Measurements from ENCODE around the gene KCNJ6. TPM values are rescaled to one million over a fixed set of nuclear protein-coding genes. Genes with fewer than 3 reads are reported as not detected.

KCNJ6 gene
- total RNA-seq, 2 experiments from 2014 or later: not detected

DNA sequence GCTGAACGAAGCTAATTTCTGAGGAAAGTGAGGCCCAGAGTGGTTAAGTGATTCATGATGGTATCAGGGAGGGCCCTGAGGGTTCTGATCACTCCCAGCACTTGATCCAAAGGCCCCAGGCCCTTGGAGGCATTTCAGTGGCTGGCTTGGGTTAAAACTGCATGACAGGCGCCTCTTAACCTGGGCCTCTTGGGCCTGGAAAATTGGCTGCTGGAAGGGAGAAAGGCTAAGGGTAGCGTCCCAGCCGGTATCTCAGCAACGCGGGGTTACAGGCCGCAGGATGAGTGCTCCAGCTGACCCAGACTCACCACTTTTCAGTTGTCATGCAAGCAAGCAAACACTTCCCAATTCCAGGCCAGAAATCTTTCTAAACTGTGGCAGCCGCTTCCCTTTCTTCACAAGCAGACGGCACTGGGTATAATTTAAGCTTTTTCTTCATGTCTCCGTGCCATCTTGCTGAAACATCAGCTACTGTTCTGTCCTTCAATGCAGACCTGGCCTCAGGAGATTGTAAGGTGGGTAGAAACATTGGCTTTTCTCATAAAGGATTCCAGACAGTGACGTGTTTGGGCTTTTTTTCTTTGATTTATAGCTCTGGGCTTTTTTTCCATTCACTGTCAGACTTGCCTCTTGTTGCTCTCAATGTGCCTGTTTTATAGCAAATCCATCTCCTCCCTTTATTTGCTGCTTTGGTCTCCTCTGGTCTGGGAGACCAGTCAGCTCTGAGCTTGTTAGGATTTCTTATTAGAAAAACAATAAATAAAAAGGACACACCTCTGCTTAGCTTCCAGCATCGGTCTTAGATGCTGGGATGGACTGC lies 229.1 kb downstream of the KCNJ6 start:
- Mint-ChIP-seq H3K27me3 (peaks cover 2% of the 10 kb centered on the region), H3K36me3 (no peaks in the 10 kb centered on the region), H3K27ac (no peak overlapping the region), H3K9me3 (no peaks in the 10 kb centered on the region), H3K4me3 (no peak overlapping the region), H3K4me1 (ENCODE audit: low read depth) (no peaks in the 10 kb centered on the region)
- ChIA-PET POLR2A (no interaction called here), CTCF (interaction anchor here (0.7 to 1.1 kb wide), 3 partner anchors 13 to 15 kb away, joined by 3 read pairs; no protein-coding TSS in a partner anchor)
- intact Hi-C loops (cut with micrococcal nuclease): no loop called here
- no peak for DNase-seq

- H3K27ac Mint-ChIP-seq: no peak overlapping the region
- H3K4me3 Mint-ChIP-seq: no peak overlapping the region
- no peaks in the 10 kb centered on the region for H3K36me3 Mint-ChIP-seq
- intact Hi-C loops (cut with micrococcal nuclease): no loop called here
- peaks cover 4% of the 10 kb centered on the region for H3K27me3 Mint-ChIP-seq
- ChIA-PET POLR2A (no interaction called here), CTCF (no interaction called here)
- H3K4me1 Mint-ChIP-seq (ENCODE audit: low read depth): no peaks in the 10 kb centered on the region
- DNase-seq: no peak
- H3K9me3 Mint-ChIP-seq: no peaks in the 10 kb centered on the region
These were observed 231.7 kb downstream of the KCNJ6 start for GRCh38 chr21:37684547-37684946.

DNA sequence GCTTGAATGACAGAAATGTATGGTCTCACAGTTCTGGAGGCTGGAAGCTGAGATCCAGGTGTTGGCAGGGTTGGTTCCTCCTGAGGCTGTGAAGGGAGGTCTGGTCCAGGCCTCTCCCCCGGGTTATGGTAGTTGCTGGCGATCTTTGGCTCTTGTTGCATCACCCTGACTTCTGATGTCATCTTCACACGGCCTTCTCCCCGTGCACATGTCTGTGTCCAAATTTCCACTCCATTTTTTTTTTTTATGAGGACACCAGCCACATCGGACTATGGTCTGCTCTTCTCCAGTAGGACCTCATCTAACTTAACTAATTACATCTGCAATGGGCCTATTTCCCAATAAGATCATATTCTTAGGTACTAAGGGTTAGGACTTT lies 232.2 kb downstream of the KCNJ6 start:
- ChIA-PET POLR2A (no interaction called here), CTCF (no interaction called here)
- DNase-seq: no peak
- H3K4me3 Mint-ChIP-seq: no peak overlapping the region
- no peaks in the 10 kb centered on the region for H3K4me1 Mint-ChIP-seq (ENCODE audit: low read depth)
- no peaks in the 10 kb centered on the region for H3K9me3 Mint-ChIP-seq
- H3K36me3 Mint-ChIP-seq: no peaks in the 10 kb centered on the region
- peaks cover 4% of the 10 kb centered on the region for H3K27me3 Mint-ChIP-seq
- H3K27ac Mint-ChIP-seq: no peak overlapping the region
- intact Hi-C loops (cut with micrococcal nuclease): no loop called here

- intact Hi-C loops (cut with micrococcal nuclease): no loop called here
- POLR2A ChIA-PET: no interaction called here
- Mint-ChIP-seq H3K27ac (no peak overlapping the region), H3K9me3 (no peaks in the 10 kb centered on the region), H3K4me1 (ENCODE audit: low read depth) (no peaks in the 10 kb centered on the region), H3K27me3 (peaks cover 4% of the 10 kb centered on the region), H3K4me3 (no peak overlapping the region), H3K36me3 (no peaks in the 10 kb centered on the region)
- CTCF ChIA-PET: interaction anchor here (1.0 kb wide), 1 partner anchor 9 kb away, joined by 3 read pairs; no protein-coding TSS in a partner anchor
- no peak for DNase-seq
These were observed 232.7 kb downstream of the KCNJ6 start for GRCh38 chr21:37683396-37684114.

- Mint-ChIP-seq H3K9me3 (no peaks in the 10 kb centered on the region), H3K36me3 (no peaks in the 10 kb centered on the region), H3K27me3 (peaks cover 7% of the 10 kb centered on the region), H3K4me1 (ENCODE audit: low read depth) (no peaks in the 10 kb centered on the region), H3K27ac (no peak overlapping the region), H3K4me3 (no peak overlapping the region)
- ChIA-PET POLR2A (no interaction called here), CTCF (interaction anchor here (1.0 kb wide), 1 partner anchor 9 kb away, joined by 3 read pairs; no protein-coding TSS in a partner anchor)
- DNase-seq: no peak
- intact Hi-C loops (cut with micrococcal nuclease): no loop called here
These were observed 233.3 kb downstream of the KCNJ6 start for GRCh38 chr21:37682966-37683365.

- Mint-ChIP-seq H3K4me3 (no peak overlapping the region), H3K27me3 (peaks cover 25% of the 10 kb centered on the region), H3K27ac (no peak overlapping the region), H3K36me3 (no peaks in the 10 kb centered on the region), H3K9me3 (no peaks in the 10 kb centered on the region), H3K4me1 (ENCODE audit: low read depth) (no peaks in the 10 kb centered on the region)
- ChIA-PET CTCF (interaction anchor here (1.0 to 1.2 kb wide), 2 partner anchors 9 to 35 kb away, joined by 3 to 4 read pairs; no protein-coding TSS in a partner anchor), POLR2A (no interaction called here)
- intact Hi-C loops (cut with micrococcal nuclease): loop anchor here (10.0 kb wide), 1 partner anchor 678 kb away; no protein-coding TSS in a partner anchor
- DNase-seq: no peak
These were observed 239.3 kb downstream of the KCNJ6 start for GRCh38 chr21:37677006-37677405.

- H3K4me3 Mint-ChIP-seq: no peak overlapping the region
- H3K27ac Mint-ChIP-seq: no peak overlapping the region
- peaks cover 24% of the 10 kb centered on the region for H3K27me3 Mint-ChIP-seq
- H3K36me3 Mint-ChIP-seq: no peaks in the 10 kb centered on the region
- ChIA-PET POLR2A (no interaction called here), CTCF (interaction anchor here (1.0 to 3.1 kb wide), 10 partner anchors 8 to 449 kb away, joined by 3 to 9 read pairs (median 4); no protein-coding TSS in a partner anchor)
- no peaks in the 10 kb centered on the region for H3K4me1 Mint-ChIP-seq (ENCODE audit: low read depth)
- no peaks in the 10 kb centered on the region for H3K9me3 Mint-ChIP-seq
- intact Hi-C loops (cut with micrococcal nuclease): loop anchor here (10.0 kb wide), 1 partner anchor 679 kb away; no protein-coding TSS in a partner anchor
- peak; percentile 66 for DNase-seq
These were observed 241.0 kb downstream of the KCNJ6 start for GRCh38 chr21:37675202-37675801.

GRCh38 chr21:37673801-37674575 lies 242.3 kb downstream of the KCNJ6 start:
- no peak overlapping the region for H3K27ac Mint-ChIP-seq
- CTCF ChIA-PET: interaction anchor here (0.7 to 3.1 kb wide), 14 partner anchors 9 to 678 kb away, joined by 3 to 9 read pairs (median 3); no protein-coding TSS in a partner anchor
- POLR2A ChIA-PET: no interaction called here
- H3K36me3 Mint-ChIP-seq: no peaks in the 10 kb centered on the region
- no peak overlapping the region for H3K4me3 Mint-ChIP-seq
- peaks cover 24% of the 10 kb centered on the region for H3K27me3 Mint-ChIP-seq
- H3K9me3 Mint-ChIP-seq: no peaks in the 10 kb centered on the region
- intact Hi-C loops (cut with micrococcal nuclease): loop anchor here (10.0 kb wide), 1 partner anchor 681 kb away; no protein-coding TSS in a partner anchor
- no peak for DNase-seq
- H3K4me1 Mint-ChIP-seq (ENCODE audit: low read depth): no peaks in the 10 kb centered on the region

- peaks cover 19% of the 10 kb centered on the region for H3K27me3 Mint-ChIP-seq
- H3K9me3 Mint-ChIP-seq: no peaks in the 10 kb centered on the region
- no peak overlapping the region for H3K4me3 Mint-ChIP-seq
- POLR2A ChIA-PET: no interaction called here
- H3K36me3 Mint-ChIP-seq: no peaks in the 10 kb centered on the region
- CTCF ChIA-PET: interaction anchor here (0.9 kb wide), 2 partner anchors 23 to 29 kb away, joined by 3 to 4 read pairs; no protein-coding TSS in a partner anchor
- no peaks in the 10 kb centered on the region for H3K4me1 Mint-ChIP-seq (ENCODE audit: low read depth)
- intact Hi-C loops (cut with micrococcal nuclease): loop anchor here (10.0 kb wide), 1 partner anchor 683 kb away; no protein-coding TSS in a partner anchor
- H3K27ac Mint-ChIP-seq: no peak overlapping the region
- DNase-seq: no peak
These were observed 244.9 kb downstream of the KCNJ6 start for GRCh38 chr21:37671381-37671780.

GRCh38 chr21:37670883-37671282 lies 245.4 kb downstream of the KCNJ6 start:
- H3K4me3 Mint-ChIP-seq: no peak overlapping the region
- POLR2A ChIA-PET: no interaction called here
- intact Hi-C loops (cut with micrococcal nuclease): loop anchor here (10.0 kb wide), 1 partner anchor 684 kb away; no protein-coding TSS in a partner anchor
- CTCF ChIA-PET: interaction anchor here (0.9 kb wide), 2 partner anchors 22 to 28 kb away, joined by 3 to 4 read pairs; no protein-coding TSS in a partner anchor
- peaks cover 19% of the 10 kb centered on the region for H3K27me3 Mint-ChIP-seq
- no peaks in the 10 kb centered on the region for H3K36me3 Mint-ChIP-seq
- H3K9me3 Mint-ChIP-seq: no peaks in the 10 kb centered on the region
- no peak for DNase-seq
- no peaks in the 10 kb centered on the region for H3K4me1 Mint-ChIP-seq (ENCODE audit: low read depth)
- no peak overlapping the region for H3K27ac Mint-ChIP-seq

GRCh38 chr21:37669249-37669648 lies 247.0 kb downstream of the KCNJ6 start:
- ChIA-PET CTCF (no interaction called here), POLR2A (no interaction called here)
- DNase-seq: no peak
- Mint-ChIP-seq H3K4me1 (ENCODE audit: low read depth) (no peaks in the 10 kb centered on the region), H3K4me3 (no peak overlapping the region), H3K36me3 (no peaks in the 10 kb centered on the region), H3K27me3 (peaks cover 13% of the 10 kb centered on the region), H3K9me3 (no peaks in the 10 kb centered on the region), H3K27ac (no peak overlapping the region)
- intact Hi-C loops (cut with micrococcal nuclease): no loop called here
